ENCODE results near the gene EMP1.

DNA sequence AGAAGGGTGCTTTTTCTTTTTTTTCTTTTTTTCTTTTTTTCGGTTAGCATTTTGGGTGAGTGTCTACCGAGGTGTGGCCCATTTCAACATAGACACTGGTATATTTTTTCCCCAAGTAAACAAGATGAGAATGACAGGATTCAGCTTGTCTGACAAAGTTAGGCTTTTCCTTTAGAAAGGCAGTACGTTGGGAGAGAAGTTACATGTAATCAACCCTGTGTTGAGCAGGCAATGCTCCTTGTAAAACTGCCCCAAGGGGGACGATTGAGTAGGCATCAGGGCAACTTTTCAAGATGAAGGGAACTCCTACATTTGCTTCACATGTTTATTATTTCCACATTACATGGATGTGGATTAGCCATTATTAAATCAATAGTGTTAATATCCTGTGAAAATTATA is 1.7 kb downstream of the EMP1 start:
- TF ChIP-seq POLR2A (IDR thresholded peaks at IDR 0.05; ENCODE audit: low read depth, low read length) = no peak
- no peak for TF ChIP-seq TAF1 (IDR thresholded peaks at IDR 0.05; ENCODE audit: low read depth, low read length)

Measured in GM12891 (cell line).